GM21576 (cell line): ENCODE data around the gene OR13C3.
"Not testable (repeated sequence)": the region's sequence is repeated elsewhere in the genome, so short reads cannot be mapped to it uniquely, and the experiment has no call there.

Experiments used
- ATAC-seq: cut with Tn5 transposase; IDR thresholded peaks from one replicate; pipeline ENCODE4 v1.9.1; 2021; ENCODE audit warnings: mild to moderate bottlenecking, moderate library complexity; ENCODE audit not compliant: unreplicated experiment

OR13C3 gene

GRCh38 chr9:104536756-104537155, at the start of gene OR13C3:
Gene OR13C3, minus strand, starts transcription at chr9:104536856. Its CDS starts 133 bp downstream, at chr9:104536723.
- ATAC-seq, result no peak

GRCh38 chr9:104580562-104580961, 43.9 kb upstream of the OR13C3 start:
- no peak for ATAC-seq

GRCh38 chr9:104577263-104577662, 40.6 kb upstream of the OR13C3 start:
- ATAC-seq, result no peak

- ATAC-seq, result no peak
These were observed 38.8 kb upstream of the OR13C3 start for GRCh38 chr9:104575456-104575855.

- no peak for ATAC-seq
These were observed 36.0 kb upstream of the OR13C3 start for GRCh38 chr9:104572612-104573011.

GRCh38 chr9:104568868-104569267, 32.2 kb upstream of the OR13C3 start, which contains the start of gene OR13C8:
Gene OR13C8, plus strand, starts transcription at chr9:104569168. Its CDS starts 0 bp downstream, at chr9:104569168.
- ATAC-seq, result no peak

GRCh38 chr9:104564358-104564757, 27.7 kb upstream of the OR13C3 start:
- no peak for ATAC-seq

- ATAC-seq, result no peak
These were observed 20.4 kb upstream of the OR13C3 start for GRCh38 chr9:104556830-104557634.

GRCh38 chr9:104555521-104555920, 18.9 kb upstream of the OR13C3 start:
- ATAC-seq, result no peak

- no peak for ATAC-seq
These were observed 16.6 kb upstream of the OR13C3 start for GRCh38 chr9:104553261-104553660.

- no peak for ATAC-seq
These were observed 8.0 kb upstream of the OR13C3 start for GRCh38 chr9:104544644-104545043.

- ATAC-seq, result no peak
These were observed 2.6 kb upstream of the OR13C3 start for GRCh38 chr9:104539275-104539674.

- ATAC-seq, result no peak
These were observed 9.5 kb downstream of the OR13C3 start, which contains the start of gene OR13C4 for GRCh38 chr9:104527109-104527508. Gene OR13C4, minus strand, starts transcription at chr9:104527209. Its CDS starts 0 bp downstream, at chr9:104527209.

- not testable (repeated sequence) for ATAC-seq
These were observed 16.4 kb downstream of the OR13C3 start for GRCh38 chr9:104520241-104520640.

- no peak for ATAC-seq
These were observed 21.8 kb downstream of the OR13C3 start for GRCh38 chr9:104514901-104515300.

GRCh38 chr9:104506565-104506964, 30.1 kb downstream of the OR13C3 start:
- no peak for ATAC-seq

- no peak for ATAC-seq
These were observed 32.7 kb downstream of the OR13C3 start, which contains the start of gene OR13F1 for GRCh38 chr9:104503963-104504362. Gene OR13F1, plus strand, starts transcription at chr9:104504263. Its CDS starts 0 bp downstream, at chr9:104504263.

- ATAC-seq, result no peak
These were observed 33.2 kb downstream of the OR13C3 start for GRCh38 chr9:104503440-104503839.

GRCh38 chr9:104494808-104495207, 41.8 kb downstream of the OR13C3 start:
- no peak for ATAC-seq
